ENCODE results near the gene IQSEC1. TPM values are rescaled to one million over a fixed set of nuclear protein-coding genes. Genes with fewer than 3 reads are reported as not detected.

Gene IQSEC1
- total and polyA plus RNA-seq, 2 of the 8 experiments (the other 6 are each of a cell fraction or from before 2014, with no cell fraction given), result 6.8 to 28.8 TPM

DNA sequence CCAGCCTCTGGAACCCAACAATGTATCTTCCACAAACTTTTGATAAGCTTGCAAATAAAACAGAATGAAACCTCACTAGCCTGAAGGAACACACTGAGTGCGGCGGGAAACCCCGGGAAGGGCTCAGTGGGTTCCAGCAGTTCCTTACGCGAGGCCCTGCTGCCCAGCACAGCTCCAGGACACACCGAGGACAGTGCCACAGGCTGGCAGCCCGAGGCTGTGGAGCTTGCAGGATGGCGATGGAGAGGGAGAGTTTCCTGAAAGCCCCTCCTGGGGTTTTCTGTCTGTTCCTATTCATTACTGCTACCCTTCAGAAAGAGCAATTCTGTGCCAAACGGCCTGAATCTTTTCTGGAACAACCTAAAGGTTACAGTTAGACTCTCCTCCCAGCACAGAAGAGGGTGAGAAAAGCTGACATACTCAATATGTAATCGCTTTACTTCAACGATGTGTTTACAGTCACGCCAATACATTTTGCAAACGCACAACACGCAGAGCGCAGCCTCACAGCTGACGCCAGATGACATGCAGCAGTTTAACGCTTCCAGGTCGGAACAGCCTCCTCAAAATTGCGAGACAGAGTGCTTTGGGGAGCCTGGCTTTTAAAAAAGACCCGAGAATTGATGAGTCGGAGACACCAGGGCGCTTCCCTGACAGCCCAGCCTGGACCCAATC, 174.8 kb downstream of the IQSEC1 start (continued):
- TF ChIP-seq RXRA (IDR thresholded peaks at IDR 0.05; ENCODE audit: insufficient read depth, low read depth, low read length), result no peak
- no peak for TF ChIP-seq MAFK (IDR thresholded peaks at IDR 0.05; ENCODE audit: low read depth, low read length)
- no peak for TF ChIP-seq EP300 (IDR thresholded peaks at IDR 0.05; ENCODE audit: borderline replicate concordance in 1 of 2, low read depth in 2 of 2, low read length in 2 of 2)
